IPS DF 6.9 (cell line): ENCODE results near the gene NFKBIE.

Experiments used
- DNase-seq: peaks from one replicate; pipeline ENCODE4 v3.0.0-alpha.2; 2013; ENCODE audit warnings: low read depth, low spot score
- H3K27ac ChIP-seq: one replicate; pipeline ENCODE4 v1.5.1; 2013; ENCODE audit warnings: low read length, control low read depth
- H3K27me3 ChIP-seq: 2 replicates; pipeline ENCODE4 v1.6.1; 2013; ENCODE audit warnings: mild to moderate bottlenecking, low read length; ENCODE audit not compliant: control insufficient read depth, insufficient read depth
- H3K36me3 ChIP-seq: 2 replicates; pipeline ENCODE4 v1.6.1; 2013; ENCODE audit warnings: low read length; ENCODE audit not compliant: control insufficient read depth, insufficient read depth
- H3K4me1 ChIP-seq: 2 replicates; pipeline ENCODE4 v1.6.1; 2013; ENCODE audit warnings: low read length; ENCODE audit not compliant: control insufficient read depth, insufficient read depth
- H3K4me3 ChIP-seq: 2 replicates; pipeline ENCODE4 v1.5.1; 2013; ENCODE audit warnings: mild to moderate bottlenecking, low read length
- H3K9me3 ChIP-seq: 2 replicates; pipeline ENCODE4 v1.6.1; 2013; ENCODE audit warnings: low read length, inconsistent platforms; ENCODE audit not compliant: control insufficient read depth, insufficient read depth
- WGBS: extraction: QIAGEN DNeasy Blood & Tissue Kit; methylation state at CpG from one replicate; pipeline ENCODE4 v1.1.7; 2013; ENCODE audit warnings: mixed read lengths, missing lambda C conversion rate; ENCODE audit not compliant: insufficient read length, insufficient coverage; 5-methylcytosine and 5-hydroxymethylcytosine counted together

Gene NFKBIE

GRCh38 chr6:44297063-44298038 is 32.0 kb upstream of the NFKBIE start:
- H3K27ac ChIP-seq: no peak overlapping the region
- H3K4me1 ChIP-seq: peaks cover 2% of the 10 kb centered on the region
- no CpG with 5 or more reads among the region's 86 CpGs for WGBS
- peak overlapping the region; percentile 80 for H3K4me3 ChIP-seq
- H3K9me3 ChIP-seq: no peaks in the 10 kb centered on the region
- H3K36me3 ChIP-seq: peaks cover 15% of the 10 kb centered on the region
- DNase-seq: no peak
- H3K27me3 ChIP-seq: peaks cover 4% of the 10 kb centered on the region; the same call in 1 of the 2 replicates

GRCh38 chr6:44294832-44295791 is 29.8 kb upstream of the NFKBIE start:
- Histone ChIP-seq H3K4me1 (peaks cover 2% of the 10 kb centered on the region), H3K27ac (no peak overlapping the region), H3K9me3 (no peaks in the 10 kb centered on the region), H3K4me3 (no peak overlapping the region), H3K27me3 (peaks cover 4% of the 10 kb centered on the region; the same call in 1 of the 2 replicates), H3K36me3 (no peaks in the 10 kb centered on the region)
- DNase-seq: no peak
- whole genome bisulfite sequencing: no CpG with 5 or more reads among the region's 7 CpGs

GRCh38 chr6:44292661-44293365 is 27.5 kb upstream of the NFKBIE start:
- H3K27ac ChIP-seq: no peak overlapping the region
- H3K9me3 ChIP-seq: no peaks in the 10 kb centered on the region
- H3K4me3 ChIP-seq: no peak overlapping the region
- peaks cover 2% of the 10 kb centered on the region for H3K4me1 ChIP-seq
- peaks cover 4% of the 10 kb centered on the region; the same call in 1 of the 2 replicates for H3K27me3 ChIP-seq
- no peak for DNase-seq
- WGBS: no CpG with 5 or more reads among the region's 4 CpGs
- H3K36me3 ChIP-seq: no peaks in the 10 kb centered on the region

- Histone ChIP-seq H3K4me1 (peaks cover 2% of the 10 kb centered on the region), H3K4me3 (no peak overlapping the region), H3K9me3 (no peaks in the 10 kb centered on the region), H3K36me3 (no peaks in the 10 kb centered on the region), H3K27me3 (peaks cover 4% of the 10 kb centered on the region; the same call in 1 of the 2 replicates), H3K27ac (no peak overlapping the region)
- no peak for DNase-seq
- WGBS: no CpG with 5 or more reads among the region's 4 CpGs
Measured at GRCh38 chr6:44291841-44292240, 26.5 kb upstream of the NFKBIE start.

- H3K27me3 ChIP-seq: no peaks in the 10 kb centered on the region
Measured at GRCh38 chr6:44289726-44290260, 24.4 kb upstream of the NFKBIE start.

GRCh38 chr6:44286747-44287146 is 21.4 kb upstream of the NFKBIE start:
- Histone ChIP-seq H3K9me3 (no peaks in the 10 kb centered on the region), H3K36me3 (no peaks in the 10 kb centered on the region), H3K4me3 (no peak overlapping the region), H3K27ac (no peak overlapping the region), H3K4me1 (peaks cover 1% of the 10 kb centered on the region; the same call in 1 of the 2 replicates), H3K27me3 (0 out of 2 replicates have a peak, but pooled peaks cover 2% of the 10 kb centered on the region)
- no CpG with 5 or more reads among the region's 2 CpGs for WGBS
- DNase-seq: no peak

More at GRCh38 chr6:44289726-44290260, 24.4 kb upstream of the NFKBIE start:
- no peaks in the 10 kb centered on the region for H3K36me3 ChIP-seq
- no peak overlapping the region for H3K4me3 ChIP-seq
- no peaks in the 10 kb centered on the region for H3K9me3 ChIP-seq
- peaks cover 1% of the 10 kb centered on the region; the same call in 1 of the 2 replicates for H3K4me1 ChIP-seq
- no peak overlapping the region for H3K27ac ChIP-seq
- WGBS: no CpG with 5 or more reads among the region's 7 CpGs
- DNase-seq: no peak

- WGBS: no CpG with 5 or more reads among the region's 12 CpGs
- DNase-seq: no peak
- 0 out of 2 replicates have a peak, but pooled peaks cover 2% of the 10 kb centered on the region for H3K27me3 ChIP-seq
Measured at GRCh38 chr6:44286285-44286565, 20.9 kb upstream of the NFKBIE start.

GRCh38 chr6:44285552-44286284 is 20.4 kb upstream of the NFKBIE start:
- no peak for DNase-seq
- no CpG with 5 or more reads among the region's 25 CpGs for WGBS
- H3K4me3 ChIP-seq: no peak overlapping the region
- no peaks in the 10 kb centered on the region for H3K9me3 ChIP-seq
- H3K27ac ChIP-seq: no peak overlapping the region
- peaks cover 1% of the 10 kb centered on the region; the same call in 1 of the 2 replicates for H3K4me1 ChIP-seq
- 0 out of 2 replicates have a peak, but pooled peaks cover 2% of the 10 kb centered on the region for H3K27me3 ChIP-seq
- H3K36me3 ChIP-seq: no peaks in the 10 kb centered on the region

More at GRCh38 chr6:44286285-44286565, 20.9 kb upstream of the NFKBIE start:
- Histone ChIP-seq H3K36me3 (no peaks in the 10 kb centered on the region), H3K27ac (no peak overlapping the region), H3K9me3 (no peaks in the 10 kb centered on the region), H3K4me1 (peaks cover 1% of the 10 kb centered on the region; the same call in 1 of the 2 replicates), H3K4me3 (no peak overlapping the region)

- H3K36me3 ChIP-seq: no peaks in the 10 kb centered on the region
- H3K4me1 ChIP-seq: 0 out of 2 replicates have a peak, but pooled peaks cover 1% of the 10 kb centered on the region
- H3K4me3 ChIP-seq: no peak overlapping the region
- H3K27me3 ChIP-seq: 0 out of 2 replicates have a peak, but pooled peaks cover 2% of the 10 kb centered on the region
- no peak for DNase-seq
- H3K9me3 ChIP-seq: no peaks in the 10 kb centered on the region
- no CpG with 5 or more reads among the region's 4 CpGs for WGBS
- no peak overlapping the region for H3K27ac ChIP-seq
Measured at GRCh38 chr6:44284867-44285266, 19.5 kb upstream of the NFKBIE start.
